Upper lobe of left lung (tissue), 4 donors: ENCODE measurements around the gene ZNF326.

Experiments used
- EP300 ChIP-seq, 4 donors: sonication (generic); formaldehyde crosslinking; IDR thresholded peaks; one replicate each; pipeline ENCODE4 v1.5.1; 2017; ENCODE audit warnings: antibody characterized with exemption in 4 of 4, control low read depth in 2 of 4
- POLR2A ChIP-seq, 4 donors: fragments of 450-650 bp; IDR thresholded peaks; one replicate each; pipeline ENCODE4 v1.5.1; 2016 to 2017; ENCODE audit warnings: antibody characterized with exemption in 4 of 4, mild to moderate bottlenecking in 2 of 4
- TF ChIP-seq, protein P1 (sequence below), 6 experiments: fragments of 450-650 bp in 4 of 6; fragments of 200-600 bp in 2 of 6; sonication (generic) in 2 of 6; IDR thresholded peaks; one replicate each; pipeline ENCODE4 v1.5.1; 2016 to 2019; ENCODE audit warnings: antibody characterized with exemption in 6 of 6

DNA sequence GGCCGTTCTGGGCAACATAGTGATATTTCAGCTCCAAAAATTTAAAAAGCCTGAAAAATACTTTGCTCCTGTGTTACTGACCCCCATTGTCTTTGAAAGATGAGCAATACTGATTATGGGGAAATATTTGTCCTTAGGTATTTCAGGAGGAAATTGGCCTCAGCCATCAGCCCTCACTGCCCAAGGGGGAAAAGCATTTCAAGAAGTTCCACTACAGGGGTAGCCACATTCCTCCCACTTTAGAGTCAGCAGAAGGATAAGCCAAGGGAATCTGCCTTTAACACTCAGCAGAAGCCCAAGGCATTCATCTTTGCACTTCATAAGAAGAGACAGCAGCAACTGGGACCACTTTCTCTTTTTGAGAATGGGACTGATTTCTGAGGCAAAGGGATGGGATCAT, 40.5 kb upstream of the ZNF326 start:
- TF ChIP-seq, protein P1, sequence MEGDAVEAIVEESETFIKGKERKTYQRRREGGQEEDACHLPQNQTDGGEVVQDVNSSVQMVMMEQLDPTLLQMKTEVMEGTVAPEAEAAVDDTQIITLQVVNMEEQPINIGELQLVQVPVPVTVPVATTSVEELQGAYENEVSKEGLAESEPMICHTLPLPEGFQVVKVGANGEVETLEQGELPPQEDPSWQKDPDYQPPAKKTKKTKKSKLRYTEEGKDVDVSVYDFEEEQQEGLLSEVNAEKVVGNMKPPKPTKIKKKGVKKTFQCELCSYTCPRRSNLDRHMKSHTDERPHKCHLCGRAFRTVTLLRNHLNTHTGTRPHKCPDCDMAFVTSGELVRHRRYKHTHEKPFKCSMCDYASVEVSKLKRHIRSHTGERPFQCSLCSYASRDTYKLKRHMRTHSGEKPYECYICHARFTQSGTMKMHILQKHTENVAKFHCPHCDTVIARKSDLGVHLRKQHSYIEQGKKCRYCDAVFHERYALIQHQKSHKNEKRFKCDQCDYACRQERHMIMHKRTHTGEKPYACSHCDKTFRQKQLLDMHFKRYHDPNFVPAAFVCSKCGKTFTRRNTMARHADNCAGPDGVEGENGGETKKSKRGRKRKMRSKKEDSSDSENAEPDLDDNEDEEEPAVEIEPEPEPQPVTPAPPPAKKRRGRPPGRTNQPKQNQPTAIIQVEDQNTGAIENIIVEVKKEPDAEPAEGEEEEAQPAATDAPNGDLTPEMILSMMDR (IDR thresholded peaks at IDR 0.05): no peak
- TF ChIP-seq POLR2A (IDR thresholded peaks at IDR 0.05): no peak
- TF ChIP-seq EP300 (IDR thresholded peaks at IDR 0.05): no peak
